ENCODE measurements around the gene CILP2.

- no peak for TF ChIP-seq CTCF (IDR thresholded peaks at IDR 0.05; ENCODE audit: control extremely low read depth in 1 of 3, insufficient read depth in 1 of 3, low read depth in 1 of 3, low read length in 3 of 3)
- no peak for TF ChIP-seq NRF1 (IDR thresholded peaks at IDR 0.05; ENCODE audit: low read depth, low read length)
- no peak for TF ChIP-seq TAF1 (IDR thresholded peaks at IDR 0.05; ENCODE audit: low read depth, low read length)
- TF ChIP-seq SIN3A (conservative IDR thresholded peaks at IDR 0.05 in 1 of 2, IDR thresholded peaks at IDR 0.05 in 1 of 2; ENCODE audit: low read depth in 1 of 2, low read length in 2 of 2), result no peak
These were observed 42.2 kb upstream of the CILP2 start for GRCh38 chr19:19495614-19496603.

Measured in H1 (cell line).